ENCODE results near the gene DHCR24.

DNA sequence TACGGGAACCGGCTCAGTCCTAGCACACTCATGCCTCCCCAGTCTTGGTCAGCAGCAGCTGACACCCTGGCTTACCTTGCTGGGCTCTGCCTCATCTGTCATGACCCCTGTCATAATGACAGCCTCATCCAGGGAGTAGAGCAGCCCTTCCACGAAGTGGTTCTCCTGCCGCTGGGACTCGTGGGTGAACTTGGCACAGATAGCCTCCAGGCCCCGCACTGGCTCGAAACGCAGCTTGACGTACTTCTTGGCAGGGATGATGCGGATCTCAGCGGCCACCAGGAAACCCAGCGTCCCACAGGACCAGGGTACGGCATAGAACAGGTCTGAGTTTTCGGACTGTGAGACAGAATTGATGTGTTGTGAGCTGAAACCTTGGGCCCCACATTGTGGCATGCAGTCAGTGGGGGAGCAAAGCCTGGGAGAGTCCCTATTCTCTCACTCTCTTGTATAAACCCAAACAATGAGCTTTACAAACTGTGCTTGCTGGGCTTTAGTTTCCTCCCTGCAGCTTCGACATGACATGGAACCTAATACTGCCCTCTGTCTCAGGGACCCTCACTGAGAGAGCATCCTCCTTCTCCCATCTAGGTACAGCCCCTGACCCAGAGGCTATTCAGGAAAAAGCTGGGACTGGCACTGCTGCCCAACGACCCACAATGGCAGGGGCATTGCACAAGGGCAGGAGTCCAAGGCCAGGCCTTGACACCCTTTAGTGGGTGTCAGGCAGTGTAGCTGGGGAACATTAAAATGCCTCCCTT lies 15.5 kb downstream of the DHCR24 start:
- TF ChIP-seq EZH2 (IDR thresholded peaks at IDR 0.05; ENCODE audit: low read depth), result no peak
- TF ChIP-seq, protein P1, sequence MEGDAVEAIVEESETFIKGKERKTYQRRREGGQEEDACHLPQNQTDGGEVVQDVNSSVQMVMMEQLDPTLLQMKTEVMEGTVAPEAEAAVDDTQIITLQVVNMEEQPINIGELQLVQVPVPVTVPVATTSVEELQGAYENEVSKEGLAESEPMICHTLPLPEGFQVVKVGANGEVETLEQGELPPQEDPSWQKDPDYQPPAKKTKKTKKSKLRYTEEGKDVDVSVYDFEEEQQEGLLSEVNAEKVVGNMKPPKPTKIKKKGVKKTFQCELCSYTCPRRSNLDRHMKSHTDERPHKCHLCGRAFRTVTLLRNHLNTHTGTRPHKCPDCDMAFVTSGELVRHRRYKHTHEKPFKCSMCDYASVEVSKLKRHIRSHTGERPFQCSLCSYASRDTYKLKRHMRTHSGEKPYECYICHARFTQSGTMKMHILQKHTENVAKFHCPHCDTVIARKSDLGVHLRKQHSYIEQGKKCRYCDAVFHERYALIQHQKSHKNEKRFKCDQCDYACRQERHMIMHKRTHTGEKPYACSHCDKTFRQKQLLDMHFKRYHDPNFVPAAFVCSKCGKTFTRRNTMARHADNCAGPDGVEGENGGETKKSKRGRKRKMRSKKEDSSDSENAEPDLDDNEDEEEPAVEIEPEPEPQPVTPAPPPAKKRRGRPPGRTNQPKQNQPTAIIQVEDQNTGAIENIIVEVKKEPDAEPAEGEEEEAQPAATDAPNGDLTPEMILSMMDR (conservative IDR thresholded peaks at IDR 0.05), result no peak

Measured in PC-9 (cell line).